ENCODE measurements around the gene GLRB. TPM values are rescaled to one million over a fixed set of nuclear protein-coding genes. Genes with fewer than 3 reads are reported as not detected.

The GLRB gene
- total RNA-seq, 1 donor from 2014 or later: 8.4 TPM

- TF ChIP-seq CTCF (conservative IDR thresholded peaks at IDR 0.05): no peak
- Mint-ChIP-seq H3K27me3 (ENCODE audit: low read depth) (no peaks in the 10 kb centered on the region), H3K9me3 (no peaks in the 10 kb centered on the region), H3K27ac (ENCODE audit: unreplicated experiment) (no peak overlapping the region), H3K4me1 (peaks cover 13% of the 10 kb centered on the region), H3K4me3 (peak overlapping the region; percentile 89), H3K36me3 (ENCODE audit: low read depth) (no peaks in the 10 kb centered on the region)
- DNase-seq (ENCODE audit: low read depth, low spot score): no peak
These were observed 549 bp upstream of the GLRB start for GRCh38 chr4:157075401-157075800.

DNA sequence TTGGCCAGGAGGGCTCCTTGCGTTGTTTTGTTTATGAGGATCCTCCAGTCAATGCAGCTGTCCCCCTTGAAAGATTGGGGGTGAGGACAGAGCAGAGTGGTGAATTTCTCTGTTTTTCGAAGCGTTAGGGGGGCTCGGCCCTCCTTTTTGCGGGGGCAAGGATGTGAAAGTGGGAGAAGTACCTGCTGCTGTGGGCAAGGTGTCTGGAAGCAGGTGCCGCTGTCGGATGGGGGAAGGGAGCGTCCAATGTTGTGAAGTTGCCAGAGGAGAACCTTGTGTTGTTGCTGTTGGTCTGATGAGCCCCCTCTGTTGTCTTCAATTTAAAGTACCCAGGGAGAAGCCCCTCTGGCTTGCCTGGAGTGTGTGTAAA is 613 bp downstream of the GLRB start:
- TF ChIP-seq CTCF (conservative IDR thresholded peaks at IDR 0.05): no peak
- H3K27ac Mint-ChIP-seq (ENCODE audit: unreplicated experiment): no peak overlapping the region
- no peaks in the 10 kb centered on the region for H3K36me3 Mint-ChIP-seq (ENCODE audit: low read depth)
- H3K4me1 Mint-ChIP-seq: peaks cover 13% of the 10 kb centered on the region
- peak; percentile 9 for DNase-seq (ENCODE audit: low read depth, low spot score)
- no peaks in the 10 kb centered on the region for H3K9me3 Mint-ChIP-seq
- no peaks in the 10 kb centered on the region for H3K27me3 Mint-ChIP-seq (ENCODE audit: low read depth)
- H3K4me3 Mint-ChIP-seq: peak overlapping the region; percentile 97

DNA sequence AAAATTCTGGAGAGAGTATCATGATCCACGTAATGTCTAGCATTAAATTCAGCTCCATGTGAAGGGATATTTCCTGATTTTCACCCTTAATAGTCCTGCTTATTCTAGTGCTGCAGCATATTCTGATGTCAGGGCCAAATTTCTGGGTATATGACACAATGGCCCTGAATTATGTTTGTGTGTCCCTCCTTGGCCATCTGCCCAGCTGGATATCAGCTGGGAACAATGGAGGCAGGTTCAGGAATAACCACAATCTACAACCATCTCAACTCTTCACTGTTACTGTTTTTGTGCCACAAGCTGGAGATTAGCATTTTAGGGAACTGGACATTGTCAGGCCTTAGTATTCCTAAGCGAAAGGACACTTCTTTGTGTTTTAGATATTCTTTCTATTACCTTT is 3.5 kb downstream of the GLRB start:
- Mint-ChIP-seq H3K27me3 (ENCODE audit: low read depth) (no peaks in the 10 kb centered on the region), H3K27ac (ENCODE audit: unreplicated experiment) (no peak overlapping the region), H3K9me3 (no peaks in the 10 kb centered on the region), H3K4me1 (peaks cover 13% of the 10 kb centered on the region), H3K36me3 (ENCODE audit: low read depth) (no peaks in the 10 kb centered on the region), H3K4me3 (peak overlapping the region; percentile 10)
- TF ChIP-seq CTCF (conservative IDR thresholded peaks at IDR 0.05): no peak
- DNase-seq (ENCODE audit: low read depth, low spot score): no peak

DNA sequence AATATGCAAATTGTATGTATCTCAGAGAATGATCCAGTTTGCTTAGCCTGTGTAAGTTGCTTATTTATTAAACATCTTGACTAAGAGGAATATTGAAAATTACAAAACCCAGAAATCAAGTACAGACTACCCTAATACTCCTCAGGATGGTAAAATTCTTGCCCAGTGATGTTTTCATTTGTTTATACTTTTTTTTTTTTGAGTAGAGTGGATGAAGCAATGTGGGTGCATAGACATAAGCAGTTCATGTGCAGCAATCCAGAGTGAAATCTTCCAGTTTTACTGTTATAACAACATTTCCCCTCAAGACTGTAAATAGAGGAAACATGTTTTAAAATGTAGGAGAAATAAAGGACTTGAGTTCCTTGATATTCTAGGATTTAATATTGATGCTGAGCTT is 4.7 kb downstream of the GLRB start:
- Mint-ChIP-seq H3K36me3 (ENCODE audit: low read depth) (no peaks in the 10 kb centered on the region), H3K27ac (ENCODE audit: unreplicated experiment) (no peak overlapping the region), H3K4me3 (peak overlapping the region; percentile 38), H3K27me3 (ENCODE audit: low read depth) (no peaks in the 10 kb centered on the region), H3K4me1 (peaks cover 9% of the 10 kb centered on the region), H3K9me3 (no peaks in the 10 kb centered on the region)
- no peak for DNase-seq (ENCODE audit: low read depth, low spot score)
- no peak for TF ChIP-seq CTCF (conservative IDR thresholded peaks at IDR 0.05)

- TF ChIP-seq CTCF (conservative IDR thresholded peaks at IDR 0.05): no peak
- peaks cover 3% of the 10 kb centered on the region for H3K36me3 Mint-ChIP-seq (ENCODE audit: low read depth)
- DNase-seq (ENCODE audit: low read depth, low spot score): no peak
- no peaks in the 10 kb centered on the region for H3K27me3 Mint-ChIP-seq (ENCODE audit: low read depth)
- H3K4me1 Mint-ChIP-seq: no peaks in the 10 kb centered on the region
- no peak overlapping the region for H3K4me3 Mint-ChIP-seq
- H3K27ac Mint-ChIP-seq (ENCODE audit: unreplicated experiment): no peak overlapping the region
- peaks cover 3% of the 10 kb centered on the region for H3K9me3 Mint-ChIP-seq
These were observed 19.8 kb downstream of the GLRB start for GRCh38 chr4:157095716-157096115.

DNA sequence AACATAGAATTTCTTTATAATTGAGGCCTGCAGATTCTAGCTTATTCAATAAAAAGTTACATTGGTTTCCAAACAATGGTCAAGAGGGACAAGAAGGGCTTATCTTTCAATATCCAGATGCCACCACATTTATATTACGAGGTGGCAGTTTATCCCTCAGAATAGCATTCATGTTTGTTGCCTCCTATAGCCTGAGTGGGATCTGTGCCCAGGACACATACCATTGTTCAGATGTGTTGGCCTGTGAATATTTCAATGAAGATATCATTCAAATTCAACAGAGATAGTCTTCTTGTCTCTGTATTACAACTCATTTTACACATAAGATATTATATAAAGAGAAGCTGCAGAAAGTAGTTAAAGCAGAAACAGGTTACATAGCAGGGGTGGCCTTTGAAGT is 20.5 kb downstream of the GLRB start:
- Mint-ChIP-seq H3K4me1 (no peaks in the 10 kb centered on the region), H3K27ac (ENCODE audit: unreplicated experiment) (no peak overlapping the region), H3K4me3 (no peak overlapping the region), H3K9me3 (peaks cover 3% of the 10 kb centered on the region), H3K36me3 (ENCODE audit: low read depth) (peaks cover 3% of the 10 kb centered on the region), H3K27me3 (ENCODE audit: low read depth) (no peaks in the 10 kb centered on the region)
- DNase-seq (ENCODE audit: low read depth, low spot score): no peak
- no peak for TF ChIP-seq CTCF (conservative IDR thresholded peaks at IDR 0.05)

All from neural crest cell (in vitro differentiated cells).